Caco-2 (cell line): ENCODE data around the gene ATP10D. TPM values are rescaled to one million over a fixed set of nuclear protein-coding genes. Genes with fewer than 3 reads are reported as not detected.
A peak's percentile ranks its signal among the peaks of the same experiment; 100 is the strongest.

Source experiments
- BruUV-seq: library from RNA; stranded (reverse); fragments of 400-500 nt; replicated peaks from 2 replicates; lab custom pipeline; 2021; lab: Mats Ljungman, UMichigan
- CTCF ChIA-PET: fragments of 300-600 bp; sonication (Branson Sonifier 250); formaldehyde crosslinking; loops from one replicate; lab custom pipeline; 2022; ENCODE audit warnings: antibody characterized with exemption; lab: Charles Lee
- POLR2A ChIA-PET: fragments of 300-600 bp; sonication (Branson Sonifier 250); formaldehyde crosslinking; loops from one replicate; lab custom pipeline; 2022; ENCODE audit warnings: antibody characterized with exemption; lab: Charles Lee
- DNase-seq, 2 experiments: peaks; one replicate each; pipeline versions ENCODE4 v3.0.0 to v3.0.0-alpha.2; 2020 to 2022
- H3K27me3 ChIP-seq: replicated peaks from 2 replicates; pipeline ENCODE4 v1.6.0; 2011; ENCODE audit warnings: low read length; ENCODE audit not compliant: control insufficient read depth, insufficient read depth
- H3K36me3 ChIP-seq: 2 replicates; pipeline ENCODE4 v1.5.1; 2011; ENCODE audit warnings: low read length; ENCODE audit not compliant: control insufficient read depth, insufficient read depth
- H3K4me1 ChIP-seq: fragments of 250-450 bp; sonication (Bioruptor Pico); 2 replicates; pipeline ENCODE4 v1.5.1; 2020; ENCODE audit warnings: mild to moderate bottlenecking
- H3K4me3 ChIP-seq: 2 replicates; pipeline ENCODE4 v1.5.1; 2011; ENCODE audit warnings: low read depth, mild to moderate bottlenecking, control low read depth, low read length
- H3K9me3 ChIP-seq: fragments of 250-450 bp; sonication (Bioruptor Pico); 2 replicates; pipeline ENCODE4 v1.5.1; 2020; ENCODE audit warnings: mild to moderate bottlenecking, moderate library complexity
- H3K27ac Mint-ChIP-seq: one replicate; pipeline ENCODE4 v1.8.0; 2022; ENCODE audit warnings: mixed read lengths; ENCODE audit not compliant: unreplicated experiment
- H3K27me3 Mint-ChIP-seq: one replicate; pipeline ENCODE4 v1.8.0; 2022; ENCODE audit warnings: mixed read lengths; ENCODE audit not compliant: insufficient read depth, unreplicated experiment
- H3K36me3 Mint-ChIP-seq: one replicate; pipeline ENCODE4 v1.8.0; 2022; ENCODE audit warnings: mild to moderate bottlenecking, mixed read lengths; ENCODE audit not compliant: insufficient read depth, unreplicated experiment
- H3K4me1 Mint-ChIP-seq: one replicate; pipeline ENCODE4 v1.8.0; 2022; ENCODE audit warnings: low read depth, mixed read lengths; ENCODE audit not compliant: unreplicated experiment
- H3K4me3 Mint-ChIP-seq: one replicate; pipeline ENCODE4 v1.8.0; 2022; ENCODE audit warnings: mild to moderate bottlenecking, moderate library complexity, mixed read lengths; ENCODE audit not compliant: unreplicated experiment
- H3K9me3 Mint-ChIP-seq: one replicate; pipeline ENCODE4 v1.8.0; 2022; ENCODE audit warnings: mixed read lengths; ENCODE audit not compliant: unreplicated experiment
- CTCF ChIP-seq, 2 experiments: fragments of 200-600 bp in 1 of 2; IDR thresholded peaks; 1 replicate in 1 of 2; 2 replicates in 1 of 2; pipeline versions ENCODE4 v1.5.1 to v1.8.0; 2011 to 2022; ENCODE audit warnings: antibody characterized with exemption in 1 of 2, control low read depth in 1 of 2, inconsistent platforms in 1 of 2, low read depth in 1 of 2, low read length in 1 of 2, mild to moderate bottlenecking in 1 of 2, moderate library complexity in 1 of 2; ENCODE audit not compliant: insufficient read depth in 1 of 2, severe bottlenecking in 1 of 2, unreplicated experiment in 1 of 2
- intact Hi-C: fragments of 100-400 bp; cut with micrococcal nuclease; formaldehyde crosslinking; loops from one replicate; pipeline ENCODE4 v1.10.0; 2022; ENCODE audit not compliant: unreplicated experiment
- total RNA-seq: library from RNA; stranded (reverse); gene quantifications from 2 replicates; pipeline ENCODE4 v1.2.3, GENCODE V29; 2022

The ATP10D gene
- total RNA-seq, 1 experiment from 2014 or later, result 44.5 TPM

- CTCF ChIA-PET, result no interaction called here
- Mint-ChIP-seq H3K36me3 (peaks cover 54% of the 10 kb centered on the region), H3K4me3 (peak overlapping the region; percentile 3), H3K9me3 (peaks cover 18% of the 10 kb centered on the region), H3K27ac (peak overlapping the region; percentile 76), H3K27me3 (no peaks in the 10 kb centered on the region), H3K4me1 (peaks cover 23% of the 10 kb centered on the region)
- Histone ChIP-seq H3K36me3 (no peaks in the 10 kb centered on the region; the same call in 1 of the 2 replicates), H3K4me1 (peaks cover 28% of the 10 kb centered on the region), H3K9me3 (peaks cover 9% of the 10 kb centered on the region; the same call in 1 of the 2 replicates), H3K4me3 (no peak overlapping the region), H3K27me3 (no peaks in the 10 kb centered on the region)
- BruUV-seq, result no TSS peak
- POLR2A ChIA-PET, result no interaction called here
- no peak for DNase-seq
- intact Hi-C loops, result loop anchor here (1.0 to 5.0 kb wide), 3 partner anchors 44 to 68 kb away; partner anchors contain the start of genes ATP10D and COMMD8
- no peak for TF ChIP-seq CTCF (IDR thresholded peaks at IDR 0.05; ENCODE audit: insufficient read depth in 1 of 2, low read depth in 1 of 2, low read length in 1 of 2, severe bottlenecking in 1 of 2, unreplicated experiment in 1 of 2)
Measured at GRCh38 chr4:47530801-47531200, 45.7 kb downstream of the ATP10D start.

- Mint-ChIP-seq H3K9me3 (peaks cover 18% of the 10 kb centered on the region), H3K4me3 (peak overlapping the region; percentile 3), H3K27me3 (no peaks in the 10 kb centered on the region), H3K4me1 (peaks cover 28% of the 10 kb centered on the region), H3K27ac (peak overlapping the region; percentile 76), H3K36me3 (peaks cover 50% of the 10 kb centered on the region)
- Histone ChIP-seq H3K27me3 (no peaks in the 10 kb centered on the region), H3K9me3 (peaks cover 9% of the 10 kb centered on the region; the same call in 1 of the 2 replicates), H3K4me1 (peaks cover 28% of the 10 kb centered on the region), H3K4me3 (no peak overlapping the region), H3K36me3 (no peaks in the 10 kb centered on the region; the same call in 1 of the 2 replicates)
- no TSS peak for BruUV-seq
- TF ChIP-seq CTCF (IDR thresholded peaks at IDR 0.05; ENCODE audit: insufficient read depth in 1 of 2, low read depth in 1 of 2, low read length in 1 of 2, severe bottlenecking in 1 of 2, unreplicated experiment in 1 of 2), result no peak
- DNase-seq, result peak; percentile 44 to 48
- ChIA-PET CTCF (interaction anchor here (1.0 kb wide), 1 partner anchor 68 kb away, joined by 3 read pairs; the partner anchor contains the start of gene COMMD8), POLR2A (no interaction called here)
- intact Hi-C loops, result loop anchor here (1.0 to 5.0 kb wide), 3 partner anchors 44 to 69 kb away; partner anchors contain the start of genes ATP10D and COMMD8
Measured at GRCh38 chr4:47531241-47531953, 46.3 kb downstream of the ATP10D start.

GRCh38 chr4:47531954-47532321 is 46.9 kb downstream of the ATP10D start:
- H3K36me3 Mint-ChIP-seq, result peaks cover 49% of the 10 kb centered on the region
- peak overlapping the region; percentile 76 for H3K27ac Mint-ChIP-seq
- intact Hi-C loops, result loop anchor here (1.0 to 5.0 kb wide), 3 partner anchors 45 to 69 kb away; partner anchors contain the start of genes ATP10D and COMMD8
- H3K9me3 Mint-ChIP-seq, result peaks cover 13% of the 10 kb centered on the region
- Histone ChIP-seq H3K9me3 (peaks cover 9% of the 10 kb centered on the region; the same call in 1 of the 2 replicates), H3K27me3 (no peaks in the 10 kb centered on the region), H3K4me3 (no peak overlapping the region), H3K36me3 (no peaks in the 10 kb centered on the region; the same call in 1 of the 2 replicates), H3K4me1 (peaks cover 28% of the 10 kb centered on the region)
- H3K4me1 Mint-ChIP-seq, result peaks cover 29% of the 10 kb centered on the region
- no peak for TF ChIP-seq CTCF (IDR thresholded peaks at IDR 0.05; ENCODE audit: insufficient read depth in 1 of 2, low read depth in 1 of 2, low read length in 1 of 2, severe bottlenecking in 1 of 2, unreplicated experiment in 1 of 2)
- ChIA-PET CTCF (interaction anchor here (1.0 kb wide), 1 partner anchor 69 kb away, joined by 3 read pairs; the partner anchor contains the start of gene COMMD8), POLR2A (no interaction called here)
- H3K4me3 Mint-ChIP-seq, result no peak overlapping the region
- no TSS peak for BruUV-seq
- no peaks in the 10 kb centered on the region for H3K27me3 Mint-ChIP-seq
- DNase-seq, result no peak
